OCI-LY7 (cell line): ENCODE measurements around the gene GRIK2.

ENCODE experiments used
- CTCF ChIP-seq: fragments of 200-600 bp; sonication (generic); conservative IDR thresholded peaks from 2 replicates; pipeline ENCODE4 v1.5.1; 2014; ENCODE audit warnings: mild to moderate bottlenecking, antibody characterized with exemption, low read length, moderate library complexity, mixed read lengths
- EZH2phosphoT487 ChIP-seq: fragments of 200-600 bp; sonication (generic); IDR thresholded peaks from 2 replicates; pipeline ENCODE4 v1.6.1; 2018; ENCODE audit warnings: low read depth, borderline replicate concordance, mild to moderate bottlenecking, mixed run types, antibody characterized with exemption, low read length, moderate library complexity, mixed read lengths

- TF ChIP-seq CTCF: no peak
- no peak for TF ChIP-seq EZH2phosphoT487
Measured at GRCh38 chr6:101400326-101401135, 7.0 kb downstream of the GRIK2 start.
